Measurements from ENCODE around the gene DOCK1. TPM values are rescaled to one million over a fixed set of nuclear protein-coding genes. Genes with fewer than 3 reads are reported as not detected.

The DOCK1 gene
- total RNA-seq, 1 donor: 99.7 TPM

- H3K4me3 ChIP-seq (ENCODE audit: low read depth, low read length): no peak overlapping the region
- DNase-seq (ENCODE audit: low read depth): no peak
- no peak for TF ChIP-seq CTCF (IDR thresholded peaks at IDR 0.05; ENCODE audit: insufficient read depth, low read depth, low read length)
These were observed 470.8 kb downstream of the DOCK1 start for GRCh38 chr10:127376071-127376470.

GRCh38 chr10:127378628-127379027, 473.4 kb downstream of the DOCK1 start:
- no peak for TF ChIP-seq CTCF (IDR thresholded peaks at IDR 0.05; ENCODE audit: insufficient read depth, low read depth, low read length)
- DNase-seq (ENCODE audit: low read depth): no peak

DNA sequence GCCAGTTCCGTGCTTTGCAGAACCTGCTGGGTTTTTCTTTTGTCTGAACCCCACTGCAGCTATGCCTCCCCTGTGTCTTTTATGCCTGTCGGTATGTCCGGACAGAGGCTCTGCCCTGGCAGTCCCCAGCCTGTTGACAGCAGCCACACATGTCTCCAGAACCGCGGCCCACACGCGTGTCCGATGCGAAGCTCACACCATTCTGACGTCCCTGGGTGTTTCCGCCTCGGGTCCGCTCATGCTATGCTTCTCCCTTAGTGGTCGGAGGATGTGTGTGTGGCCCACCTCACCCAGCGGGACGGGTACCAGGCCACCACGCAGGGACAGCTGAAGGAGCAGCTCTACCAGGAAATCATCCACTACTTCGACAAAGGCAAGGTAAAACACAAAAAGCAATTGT, 479.3 kb downstream of the DOCK1 start:
- no peak for TF ChIP-seq CTCF (IDR thresholded peaks at IDR 0.05; ENCODE audit: insufficient read depth, low read depth, low read length)
- H3K4me3 ChIP-seq (ENCODE audit: low read depth, low read length): no peak overlapping the region
- no peak for DNase-seq (ENCODE audit: low read depth)

More at GRCh38 chr10:127378628-127379027, 473.4 kb downstream of the DOCK1 start:
- H3K4me3 ChIP-seq (ENCODE audit: low read depth, low read length): no peak overlapping the region

DNA sequence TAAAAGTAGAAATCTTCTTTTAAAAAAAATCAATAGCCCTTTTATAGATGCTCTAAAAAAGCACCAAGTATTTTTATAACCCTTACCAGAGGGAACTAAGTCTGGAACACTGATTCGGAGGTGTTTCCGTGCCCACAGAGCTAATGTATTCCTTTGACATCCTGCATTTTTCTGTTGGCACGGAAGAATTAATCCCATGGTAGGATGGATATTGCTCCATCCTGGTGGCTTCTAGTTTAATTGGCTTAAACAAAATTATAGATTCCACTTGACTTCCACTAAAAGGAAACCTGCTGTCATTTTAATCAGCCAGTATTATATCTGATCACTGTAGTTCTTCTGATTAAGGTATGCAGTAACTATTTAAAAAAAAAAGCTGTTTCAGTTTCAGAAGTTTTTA, 479.8 kb downstream of the DOCK1 start:
- no peak for TF ChIP-seq CTCF (IDR thresholded peaks at IDR 0.05; ENCODE audit: insufficient read depth, low read depth, low read length)
- no peak overlapping the region for H3K4me3 ChIP-seq (ENCODE audit: low read depth, low read length)
- no peak for DNase-seq (ENCODE audit: low read depth)

- no peak for DNase-seq (ENCODE audit: low read depth)
- TF ChIP-seq CTCF (IDR thresholded peaks at IDR 0.05; ENCODE audit: insufficient read depth, low read depth, low read length): no peak
- H3K4me3 ChIP-seq (ENCODE audit: low read depth, low read length): no peak overlapping the region
These were observed 481.5 kb downstream of the DOCK1 start for GRCh38 chr10:127386606-127387327.

DNA sequence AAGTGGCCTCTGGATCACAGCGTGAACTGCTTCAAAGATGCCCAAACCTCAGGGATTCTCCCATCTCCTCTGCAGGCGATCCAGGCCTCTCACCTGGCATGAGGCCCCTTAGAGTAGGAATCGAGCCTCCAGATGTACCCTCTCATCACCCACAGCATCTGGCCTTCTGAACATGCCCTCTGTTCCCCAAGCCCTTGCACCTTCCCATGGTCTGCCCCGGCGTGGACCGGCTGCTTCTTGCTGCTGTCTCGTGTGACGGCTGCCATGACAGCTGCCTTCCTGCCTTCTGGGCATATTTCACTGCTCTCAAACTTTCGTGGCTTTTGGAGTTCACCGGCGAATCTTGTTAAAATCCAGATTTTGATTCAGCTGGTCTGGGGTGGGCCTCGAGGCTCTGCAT, 486.6 kb downstream of the DOCK1 start:
- TF ChIP-seq CTCF (IDR thresholded peaks at IDR 0.05; ENCODE audit: insufficient read depth, low read depth, low read length): no peak
- no peak for DNase-seq (ENCODE audit: low read depth)
- no peak overlapping the region for H3K4me3 ChIP-seq (ENCODE audit: low read depth, low read length)

Measured in fibroblast of villous mesenchyme (primary cell).